GM23338 (cell line): ENCODE data around the gene STIP1. TPM values are rescaled to one million over a fixed set of nuclear protein-coding genes. Genes with fewer than 3 reads are reported as not detected.

ENCODE experiments used
- ATAC-seq: fragments of 200-7000 bp; cut with Tn5 transposase; 3 replicates; pipeline ENCODE4 v1.9.1; 2020
- DNase-seq: peaks from one replicate; pipeline ENCODE4 v3.0.0-alpha.2; 2015; ENCODE audit warnings: low spot score
- H2AFZ ChIP-seq: fragments of 200-600 bp; sonication (generic); 2 replicates; pipeline ENCODE4 v1.8.0; 2016; ENCODE audit warnings: antibody characterized with exemption, mild to moderate bottlenecking, moderate library complexity
- H3F3A ChIP-seq: fragments of 200-600 bp; sonication (generic); replicated peaks from 2 replicates; pipeline ENCODE4 v1.8.0; 2017; ENCODE audit warnings: antibody characterized with exemption, mixed run types, low read depth
- H3K27ac ChIP-seq: fragments of 200-600 bp; sonication (generic); 2 replicates; pipeline ENCODE4 v1.6.1; 2016; ENCODE audit warnings: low read depth
- H3K27me3 ChIP-seq: fragments of 200-600 bp; sonication (generic); 2 replicates; pipeline ENCODE4 v1.8.0; 2016; ENCODE audit warnings: mild to moderate bottlenecking, mixed run types, moderate library complexity; ENCODE audit not compliant: insufficient read depth
- H3K36me3 ChIP-seq: fragments of 200-600 bp; sonication (generic); 2 replicates; pipeline ENCODE4 v1.8.0; 2016; ENCODE audit warnings: mild to moderate bottlenecking; ENCODE audit not compliant: insufficient read depth
- H3K4me1 ChIP-seq: fragments of 200-600 bp; sonication (generic); 2 replicates; pipeline ENCODE4 v1.8.0; 2016; ENCODE audit warnings: mild to moderate bottlenecking, moderate library complexity; ENCODE audit not compliant: insufficient read depth
- H3K4me2 ChIP-seq: fragments of 200-600 bp; sonication (generic); 2 replicates; pipeline ENCODE4 v1.7.1; 2017; ENCODE audit warnings: mixed run types
- H3K4me3 ChIP-seq: fragments of 200-600 bp; sonication (generic); 2 replicates; pipeline ENCODE4 v1.6.1; 2016; ENCODE audit warnings: mixed run types
- H3K79me2 ChIP-seq: fragments of 200-600 bp; sonication (generic); replicated peaks from 2 replicates; pipeline ENCODE4 v1.8.0; 2017; ENCODE audit warnings: mild to moderate bottlenecking; ENCODE audit not compliant: insufficient read depth
- H3K9me2 ChIP-seq: fragments of 200-600 bp; sonication (generic); 2 replicates; pipeline ENCODE4 v1.8.0; 2017; ENCODE audit not compliant: insufficient read depth
- H4K20me1 ChIP-seq: fragments of 200-600 bp; sonication (generic); replicated peaks from 2 replicates; pipeline ENCODE4 v1.8.0; 2017; ENCODE audit warnings: mild to moderate bottlenecking; ENCODE audit not compliant: insufficient read depth
- H3K27ac Mint-ChIP-seq: 2 replicates; pipeline ENCODE4 v1.8.0; 2020; ENCODE audit warnings: inconsistent platforms, mild to moderate bottlenecking, moderate library complexity, mixed read lengths
- H3K27me3 Mint-ChIP-seq: 3 replicates; pipeline ENCODE4 v1.8.0; 2022; ENCODE audit warnings: low read depth, mild to moderate bottlenecking, moderate library complexity, mixed read lengths, inconsistent platforms; ENCODE audit not compliant: insufficient read depth, poor library complexity
- H3K36me3 Mint-ChIP-seq: 3 replicates; pipeline ENCODE4 v1.8.0; 2021; ENCODE audit warnings: low read depth, mild to moderate bottlenecking, inconsistent platforms, moderate library complexity, mixed read lengths
- H3K4me1 Mint-ChIP-seq: 3 replicates; pipeline ENCODE4 v1.8.0; 2020; ENCODE audit warnings: mild to moderate bottlenecking, inconsistent platforms, mixed read lengths
- H3K4me3 Mint-ChIP-seq: 3 replicates; pipeline ENCODE4 v1.8.0; 2021; ENCODE audit warnings: moderate library complexity, mild to moderate bottlenecking, inconsistent platforms, mixed read lengths
- H3K9me3 Mint-ChIP-seq: 3 replicates; pipeline ENCODE4 v1.8.0; 2020; ENCODE audit warnings: moderate library complexity, mild to moderate bottlenecking, inconsistent platforms, mixed read lengths
- CREB1 ChIP-seq: fragments of 250-450 bp; sonication (Bioruptor Pico); IDR thresholded peaks from 2 replicates; pipeline ENCODE4 v1.5.0; 2020; ENCODE audit warnings: low read depth, mild to moderate bottlenecking, moderate library complexity
- CTCF ChIP-seq, 2 experiments: fragments of 200-600 bp in 1 of 2; sonication (generic) in 1 of 2; conservative IDR thresholded peaks; 2 replicates each; pipeline versions ENCODE4 v1.5.1 to v1.6.1; 2016 to 2017; ENCODE audit warnings: antibody characterized with exemption in 2 of 2, low read depth in 2 of 2, mild to moderate bottlenecking in 2 of 2, moderate library complexity in 1 of 2
- EZH2 ChIP-seq: fragments of 200-600 bp; sonication (generic); IDR thresholded peaks from one replicate; pipeline ENCODE4 v1.8.0; 2017; ENCODE audit warnings: antibody characterized with exemption, mild to moderate bottlenecking, low read depth; ENCODE audit not compliant: unreplicated experiment
- EZH2phosphoT487 ChIP-seq: fragments of 200-600 bp; sonication (generic); IDR thresholded peaks from one replicate; pipeline ENCODE4 v1.8.1; 2018; ENCODE audit warnings: antibody characterized with exemption; ENCODE audit not compliant: unreplicated experiment
- JUNB ChIP-seq: IDR thresholded peaks from one replicate; pipeline ENCODE4 v1.6.1; 2016; ENCODE audit warnings: antibody characterized with exemption; ENCODE audit not compliant: unreplicated experiment
- NANOG ChIP-seq: IDR thresholded peaks from 2 replicates; pipeline ENCODE4 v1.6.1; 2016; ENCODE audit warnings: antibody characterized with exemption, borderline replicate concordance
- POLR2AphosphoS5 ChIP-seq: IDR thresholded peaks from 2 replicates; pipeline ENCODE4 v1.6.1; 2016; ENCODE audit warnings: antibody characterized with exemption, low read depth
- STAT1 ChIP-seq: IDR thresholded peaks from one replicate; pipeline ENCODE4 v1.6.1; 2016; ENCODE audit warnings: antibody characterized with exemption; ENCODE audit not compliant: unreplicated experiment
- ZNF114 ChIP-seq: fragments of 250-450 bp; sonication (Bioruptor Pico); IDR thresholded peaks from 2 replicates; pipeline ENCODE4 v1.5.0; 2020; ENCODE audit warnings: mild to moderate bottlenecking, moderate library complexity
- polyA plus RNA-seq: library from polyadenylated mRNA; unstranded; fragments of >200 nt; fragmentation: Nextera tagmentation; extraction: Ambion mirVana; gene quantifications from 2 replicates; pipeline ENCODE4 v1.2.1, GENCODE V29; 2016
- total RNA-seq: library from RNA; depleted of rRNA; stranded (reverse); fragments of >200 nt; shearing (Covaris generic); gene quantifications from 2 replicates; pipeline ENCODE4 v1.2.3, GENCODE V29; 2014
- TF ChIP-seq, protein P1 (sequence below): IDR thresholded peaks from one replicate; pipeline ENCODE4 v1.6.1; 2018; ENCODE audit warnings: antibody characterized with exemption; ENCODE audit not compliant: unreplicated experiment

The STIP1 gene
- total and polyA plus RNA-seq, 2 experiments from 2014 or later: 213 to 351 TPM

GRCh38 chr11:64234647-64235379, 48.8 kb downstream of the STIP1 start:
- Histone ChIP-seq H3F3A (peaks cover 21% of the 10 kb centered on the region), H3K4me3 (peak overlapping the region; percentile 77), H3K9me2 (no peaks in the 10 kb centered on the region), H3K27ac (no peak overlapping the region), H3K36me3 (no peaks in the 10 kb centered on the region), H3K79me2 (peaks cover 4% of the 10 kb centered on the region; the same call in 1 of the 2 replicates), H3K4me1 (peaks cover 17% of the 10 kb centered on the region; the same call in 1 of the 2 replicates), H4K20me1 (no peaks in the 10 kb centered on the region), H2AFZ (peak overlapping the region; percentile 63), H3K4me2 (peak overlapping the region; percentile 92), H3K27me3 (peaks cover 23% of the 10 kb centered on the region; the same call in 1 of the 2 replicates)
- H3K36me3 Mint-ChIP-seq: peaks cover 11% of the 10 kb centered on the region
- peak; percentile 70 for DNase-seq
- peak overlapping the region; percentile 83 for H3K4me3 Mint-ChIP-seq
- TF ChIP-seq STAT1 (no peak), POLR2AphosphoS5 (peak; percentile 29; the same call in 1 of the 2 replicates)
- H3K9me3 Mint-ChIP-seq: no peaks in the 10 kb centered on the region
- peaks cover 21% of the 10 kb centered on the region for H3K4me1 Mint-ChIP-seq
- no peak overlapping the region for H3K27ac Mint-ChIP-seq
- peak; percentile 19 for ATAC-seq
- peaks cover 27% of the 10 kb centered on the region for H3K27me3 Mint-ChIP-seq

- H3K27ac Mint-ChIP-seq: no peak overlapping the region
- peak overlapping the region; percentile 92 for H3K4me2 ChIP-seq
- H3K27ac ChIP-seq: no peak overlapping the region
- TF ChIP-seq ZNF114 (CRISPR knock-in tag) (no peak), STAT1 (no peak), CTCF (conservative IDR thresholded peaks at IDR 0.05; ENCODE audit: low read depth in 2 of 2) (no peak), POLR2AphosphoS5 (no peak), EZH2 (no peak), EZH2phosphoT487 (no peak), JUNB (no peak), NANOG (no peak), CREB1 (CRISPR knock-in tag) (no peak)
- TF ChIP-seq, protein P1, sequence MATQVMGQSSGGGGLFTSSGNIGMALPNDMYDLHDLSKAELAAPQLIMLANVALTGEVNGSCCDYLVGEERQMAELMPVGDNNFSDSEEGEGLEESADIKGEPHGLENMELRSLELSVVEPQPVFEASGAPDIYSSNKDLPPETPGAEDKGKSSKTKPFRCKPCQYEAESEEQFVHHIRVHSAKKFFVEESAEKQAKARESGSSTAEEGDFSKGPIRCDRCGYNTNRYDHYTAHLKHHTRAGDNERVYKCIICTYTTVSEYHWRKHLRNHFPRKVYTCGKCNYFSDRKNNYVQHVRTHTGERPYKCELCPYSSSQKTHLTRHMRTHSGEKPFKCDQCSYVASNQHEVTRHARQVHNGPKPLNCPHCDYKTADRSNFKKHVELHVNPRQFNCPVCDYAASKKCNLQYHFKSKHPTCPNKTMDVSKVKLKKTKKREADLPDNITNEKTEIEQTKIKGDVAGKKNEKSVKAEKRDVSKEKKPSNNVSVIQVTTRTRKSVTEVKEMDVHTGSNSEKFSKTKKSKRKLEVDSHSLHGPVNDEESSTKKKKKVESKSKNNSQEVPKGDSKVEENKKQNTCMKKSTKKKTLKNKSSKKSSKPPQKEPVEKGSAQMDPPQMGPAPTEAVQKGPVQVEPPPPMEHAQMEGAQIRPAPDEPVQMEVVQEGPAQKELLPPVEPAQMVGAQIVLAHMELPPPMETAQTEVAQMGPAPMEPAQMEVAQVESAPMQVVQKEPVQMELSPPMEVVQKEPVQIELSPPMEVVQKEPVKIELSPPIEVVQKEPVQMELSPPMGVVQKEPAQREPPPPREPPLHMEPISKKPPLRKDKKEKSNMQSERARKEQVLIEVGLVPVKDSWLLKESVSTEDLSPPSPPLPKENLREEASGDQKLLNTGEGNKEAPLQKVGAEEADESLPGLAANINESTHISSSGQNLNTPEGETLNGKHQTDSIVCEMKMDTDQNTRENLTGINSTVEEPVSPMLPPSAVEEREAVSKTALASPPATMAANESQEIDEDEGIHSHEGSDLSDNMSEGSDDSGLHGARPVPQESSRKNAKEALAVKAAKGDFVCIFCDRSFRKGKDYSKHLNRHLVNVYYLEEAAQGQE: no peak
These were observed 49.6 kb downstream of the STIP1 start for GRCh38 chr11:64235437-64236161.

More at GRCh38 chr11:64235437-64236161, 49.6 kb downstream of the STIP1 start:
- H3K79me2 ChIP-seq: peaks cover 4% of the 10 kb centered on the region; the same call in 1 of the 2 replicates
- no peaks in the 10 kb centered on the region for H3K36me3 ChIP-seq
- Mint-ChIP-seq H3K4me3 (peak overlapping the region; percentile 83), H3K9me3 (no peaks in the 10 kb centered on the region), H3K27me3 (peaks cover 32% of the 10 kb centered on the region), H3K4me1 (peaks cover 26% of the 10 kb centered on the region), H3K36me3 (peaks cover 11% of the 10 kb centered on the region)
- no peak for DNase-seq
- H3K4me3 ChIP-seq: peak overlapping the region; percentile 77
- H3F3A ChIP-seq: peaks cover 27% of the 10 kb centered on the region
- peaks cover 22% of the 10 kb centered on the region; the same call in 1 of the 2 replicates for H3K4me1 ChIP-seq
- H3K9me2 ChIP-seq: no peaks in the 10 kb centered on the region
- H4K20me1 ChIP-seq: no peaks in the 10 kb centered on the region
- peaks cover 23% of the 10 kb centered on the region; the same call in 1 of the 2 replicates for H3K27me3 ChIP-seq
- no peak for ATAC-seq
- H2AFZ ChIP-seq: peak overlapping the region; percentile 63; the same call in 1 of the 2 replicates
